ENCODE results near the gene AGPS.

- TF ChIP-seq EZH2phosphoT487 (IDR thresholded peaks at IDR 0.05; ENCODE audit: low read depth) = no peak
- TF ChIP-seq CTCF (IDR thresholded peaks at IDR 0.05; ENCODE audit: low read depth, low read length) = no peak
Measured at GRCh38 chr2:177495945-177496344, 103.4 kb downstream of the AGPS start.

Measured in OCI-LY3 (cell line).